Ectodermal cell (in vitro differentiated cells): ENCODE measurements around the gene RIMS4.
"Not testable (repeated sequence)": the region's sequence is repeated elsewhere in the genome, so short reads cannot be mapped to it uniquely, and the experiment has no call there.

Experiments
- H3K27ac ChIP-seq: 2 replicates; pipeline ENCODE4 v1.7.0; 2013; ENCODE audit warnings: mild to moderate bottlenecking, low read depth, low read length; ENCODE audit not compliant: insufficient read depth, poor library complexity, severe bottlenecking
- H3K27me3 ChIP-seq: 2 replicates; pipeline ENCODE4 v1.7.0; 2013; ENCODE audit warnings: mild to moderate bottlenecking, low read length; ENCODE audit not compliant: insufficient read depth, control insufficient read depth, poor library complexity, severe bottlenecking
- H3K36me3 ChIP-seq: one replicate; pipeline ENCODE4 v1.7.0; 2013; ENCODE audit warnings: low read length; ENCODE audit not compliant: control insufficient read depth, insufficient read depth
- H3K4me1 ChIP-seq: one replicate; pipeline ENCODE4 v1.7.0; 2013; ENCODE audit warnings: low read length; ENCODE audit not compliant: control insufficient read depth, insufficient read depth
- H3K4me3 ChIP-seq: 2 replicates; pipeline ENCODE4 v1.7.0; 2013; ENCODE audit warnings: low read depth, low read length, control low read depth; ENCODE audit not compliant: insufficient read depth
- H3K9me3 ChIP-seq: 2 replicates; pipeline ENCODE4 v1.7.0; 2013; ENCODE audit warnings: mild to moderate bottlenecking, low read length, moderate library complexity; ENCODE audit not compliant: control insufficient read depth
- WGBS, 2 experiments: methylation state at CpG; one replicate each; pipeline ENCODE4 v1.1.7; 2013; ENCODE audit warnings: missing lambda C conversion rate in 2 of 2; 5-methylcytosine and 5-hydroxymethylcytosine counted together

The RIMS4 gene

GRCh38 chr20:44832724-44833123 lies 22.4 kb upstream of the RIMS4 start:
- no peaks in the 10 kb centered on the region for H3K27me3 ChIP-seq
- WGBS, 2 experiments: 56 to 60% methylated on average over 3 of the region's 3 CpGs
- no peaks in the 10 kb centered on the region for H3K4me1 ChIP-seq
- H3K4me3 ChIP-seq: no peak overlapping the region
- no peaks in the 10 kb centered on the region for H3K9me3 ChIP-seq
- H3K36me3 ChIP-seq: no peaks in the 10 kb centered on the region
- no peak overlapping the region for H3K27ac ChIP-seq

DNA sequence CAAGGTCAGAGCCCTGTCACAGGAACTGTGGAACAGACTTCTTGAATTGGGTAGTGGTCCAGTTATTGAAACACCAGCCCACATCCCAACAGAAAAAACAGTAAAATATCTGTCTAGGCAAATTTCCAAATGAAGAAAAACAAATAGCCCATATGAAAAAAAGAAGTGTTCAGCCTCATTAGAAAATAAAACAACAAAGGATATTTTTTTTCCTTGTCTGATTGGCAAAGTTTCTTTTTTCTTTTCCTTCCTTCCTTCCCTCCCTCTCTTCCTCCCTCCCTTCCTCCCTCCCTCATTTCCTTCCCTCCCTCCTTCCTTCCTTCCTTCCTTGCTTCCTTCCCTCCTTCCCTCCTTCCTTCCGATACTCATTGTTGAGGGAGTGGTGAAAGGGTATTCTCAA lies 20.6 kb upstream of the RIMS4 start:
- no peaks in the 10 kb centered on the region for H3K27me3 ChIP-seq
- no CpG with 5 or more reads among the region's 1 CpG for WGBS, 2 experiments
- H3K27ac ChIP-seq: no peak overlapping the region

GRCh38 chr20:44830523-44830922 lies 20.2 kb upstream of the RIMS4 start:
- no peak overlapping the region for H3K4me3 ChIP-seq
- H3K9me3 ChIP-seq: no peaks in the 10 kb centered on the region
- no peaks in the 10 kb centered on the region for H3K4me1 ChIP-seq
- no peaks in the 10 kb centered on the region for H3K27me3 ChIP-seq
- no peaks in the 10 kb centered on the region for H3K36me3 ChIP-seq
- H3K27ac ChIP-seq: no peak overlapping the region

More for the DNA sequence above, 20.6 kb upstream of the RIMS4 start:
- H3K36me3 ChIP-seq: no peaks in the 10 kb centered on the region
- H3K4me3 ChIP-seq: no peak overlapping the region
- H3K4me1 ChIP-seq: no peaks in the 10 kb centered on the region
- H3K9me3 ChIP-seq: no peaks in the 10 kb centered on the region

- no peak overlapping the region for H3K4me3 ChIP-seq
- H3K27ac ChIP-seq: no peak overlapping the region
- H3K36me3 ChIP-seq: no peaks in the 10 kb centered on the region
- no peaks in the 10 kb centered on the region for H3K9me3 ChIP-seq
- no peaks in the 10 kb centered on the region for H3K4me1 ChIP-seq
- WGBS, 2 experiments: 92 to 98% methylated on average over 5 of the region's 5 CpGs
- H3K27me3 ChIP-seq: no peaks in the 10 kb centered on the region
These were observed 19.3 kb upstream of the RIMS4 start for GRCh38 chr20:44829688-44830087.

DNA sequence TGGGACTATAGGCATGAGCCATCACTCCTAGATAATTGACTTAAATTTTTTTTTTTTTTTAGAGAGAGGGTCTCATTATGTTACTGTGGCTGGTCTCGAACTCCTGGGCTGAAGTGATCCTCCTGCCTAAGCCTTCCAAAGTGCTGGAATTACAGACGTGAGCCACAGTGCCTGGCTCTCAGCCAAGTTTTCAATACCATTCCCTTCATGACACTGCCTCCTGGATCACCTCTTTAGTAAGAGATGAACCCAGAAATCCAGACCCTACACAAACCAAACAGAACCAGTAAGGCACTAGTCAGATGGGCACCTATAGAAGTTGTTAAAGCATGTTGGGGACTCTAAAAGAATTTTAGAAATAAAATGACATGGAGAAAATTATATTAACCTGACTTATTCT lies 18.3 kb upstream of the RIMS4 start:
- no peaks in the 10 kb centered on the region for H3K27me3 ChIP-seq
- H3K9me3 ChIP-seq: no peaks in the 10 kb centered on the region
- no peaks in the 10 kb centered on the region for H3K36me3 ChIP-seq
- no peak overlapping the region for H3K27ac ChIP-seq
- no peaks in the 10 kb centered on the region for H3K4me1 ChIP-seq
- WGBS, 2 experiments: 84 to 85% methylated on average over 2 of the region's 2 CpGs
- H3K4me3 ChIP-seq: no peak overlapping the region

GRCh38 chr20:44827401-44827800 lies 17.1 kb upstream of the RIMS4 start:
- Histone ChIP-seq H3K27me3 (no peaks in the 10 kb centered on the region), H3K36me3 (no peaks in the 10 kb centered on the region), H3K27ac (no peak overlapping the region), H3K9me3 (no peaks in the 10 kb centered on the region), H3K4me1 (no peaks in the 10 kb centered on the region), H3K4me3 (no peak overlapping the region)
- WGBS, 2 experiments: no CpG with 5 or more reads among the region's 1 CpG

GRCh38 chr20:44821576-44821975 lies 11.2 kb upstream of the RIMS4 start:
- WGBS, 2 experiments: 90 to 93% methylated on average over 6 of the region's 6 CpGs
- H3K4me1 ChIP-seq, H3K27me3 ChIP-seq, H3K9me3 ChIP-seq, H3K4me3 ChIP-seq, H3K36me3 ChIP-seq, H3K27ac ChIP-seq: not testable (repeated sequence)

DNA sequence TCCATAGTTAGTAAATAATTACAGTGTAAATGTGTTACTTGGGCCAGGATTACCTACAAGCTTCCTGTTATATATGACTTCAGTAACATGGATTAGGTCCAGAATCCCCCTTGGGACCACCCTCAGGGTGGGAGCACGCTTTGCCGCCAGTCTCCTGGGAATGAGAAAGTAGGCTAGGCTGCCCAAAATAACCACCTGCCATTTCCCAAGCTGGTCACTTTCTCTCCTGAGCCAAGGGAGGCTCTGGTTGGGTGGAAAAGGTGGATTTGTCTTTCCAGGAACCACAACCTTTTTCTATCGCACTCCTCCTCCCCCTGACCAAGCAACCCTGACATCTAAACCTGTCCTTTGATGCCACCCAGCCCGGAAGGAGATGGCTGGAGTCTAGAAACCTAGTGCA lies 9.6 kb upstream of the RIMS4 start:
- Histone ChIP-seq H3K4me1 (no peaks in the 10 kb centered on the region), H3K9me3 (no peaks in the 10 kb centered on the region), H3K36me3 (no peaks in the 10 kb centered on the region), H3K27me3 (no peaks in the 10 kb centered on the region), H3K27ac (no peak overlapping the region), H3K4me3 (no peak overlapping the region)
- 81 to 86% methylated on average over 4 of the region's 4 CpGs for WGBS, 2 experiments

GRCh38 chr20:44817143-44817910 lies 7.0 kb upstream of the RIMS4 start:
- Histone ChIP-seq H3K9me3 (no peaks in the 10 kb centered on the region), H3K4me1 (no peaks in the 10 kb centered on the region), H3K4me3 (no peak overlapping the region), H3K36me3 (no peaks in the 10 kb centered on the region), H3K27ac (no peak overlapping the region), H3K27me3 (peaks cover 11% of the 10 kb centered on the region)
- 88 to 92% methylated on average over 5 to 6 of the region's 6 CpGs for WGBS, 2 experiments

GRCh38 chr20:44814937-44815336 lies 4.6 kb upstream of the RIMS4 start:
- H3K27me3 ChIP-seq: peaks cover 32% of the 10 kb centered on the region

More at GRCh38 chr20:44814937-44815336, 4.6 kb upstream of the RIMS4 start:
- WGBS, 2 experiments: 84 to 94% methylated on average over 5 of the region's 5 CpGs
- Histone ChIP-seq H3K36me3 (no peaks in the 10 kb centered on the region), H3K4me3 (no peak overlapping the region), H3K4me1 (no peaks in the 10 kb centered on the region), H3K9me3 (no peaks in the 10 kb centered on the region), H3K27ac (no peak overlapping the region)
